Measurements from ENCODE around the gene TMEM39B. TPM values are rescaled to one million over a fixed set of nuclear protein-coding genes. Genes with fewer than 3 reads are reported as not detected.

Gene TMEM39B
- total and polyA plus RNA-seq, 2 of the 4 experiments (the other 2 are of a cell fraction), result 6.5 to 28.7 TPM

GRCh38 chr1:32128479-32128878, 55.7 kb downstream of the TMEM39B start:
- Histone ChIP-seq H2BK20ac (ENCODE audit: low read depth, low read length) (no peak overlapping the region), H3K23ac (ENCODE audit: low read depth, low read length) (no peak overlapping the region), H3K4me1 (ENCODE audit: control insufficient read depth, insufficient read depth, low read length) (peaks cover 5% of the 10 kb centered on the region; the same call in 1 of the 2 replicates), H2AK5ac (ENCODE audit: low read depth, low read length) (no peak overlapping the region), H3K18ac (ENCODE audit: low read depth, low read length) (no peak overlapping the region), H2AFZ (replicated peaks; ENCODE audit: low read length, poor library complexity) (no peak overlapping the region), H3K4ac (ENCODE audit: low read depth, low read length) (no peak overlapping the region), H4K20me1 (ENCODE audit: insufficient read depth, low read length) (peaks cover 48% of the 10 kb centered on the region), H3K9me1 (ENCODE audit: insufficient read depth, low read length) (peaks cover 20% of the 10 kb centered on the region), H3K14ac (replicated peaks; ENCODE audit: low read depth, low read length) (no peak overlapping the region), H3K36me3 (ENCODE audit: control insufficient read depth, insufficient read depth, low read length) (no peaks in the 10 kb centered on the region), H3K4me3 (ENCODE audit: insufficient read depth, low read depth, low read length) (no peak overlapping the region), H3K4me2 (ENCODE audit: low read depth, low read length) (no peak overlapping the region), H4K91ac (ENCODE audit: insufficient read depth, low read depth, low read length) (no peak overlapping the region), H3K79me1 (ENCODE audit: low read depth in 1 of 2, low read length in 2 of 2) (peaks cover 30 to 69% of the 10 kb centered on the region in 2 experiments), H2BK15ac (ENCODE audit: low read depth, low read length) (no peak overlapping the region), H3K9me3 (ENCODE audit: control insufficient read depth, insufficient read depth, low read length) (no peaks in the 10 kb centered on the region), H3K27me3 (ENCODE audit: control insufficient read depth, insufficient read depth, low read length) (no peaks in the 10 kb centered on the region), H4K5ac (ENCODE audit: low read depth, low read length) (no peak overlapping the region), H3K9ac (ENCODE audit: low read depth, low read length) (no peak overlapping the region), H2BK120ac (ENCODE audit: low read depth, low read length) (no peak overlapping the region), H2AK9ac (replicated peaks; ENCODE audit: low read depth, low read length, poor library complexity) (no peak overlapping the region), H4K8ac (ENCODE audit: low read depth in 2 of 2, low read length in 2 of 2) (no peak overlapping the region), H2BK5ac (ENCODE audit: low read depth, low read length, poor library complexity, severe bottlenecking) (no peak overlapping the region), H3K56ac (ENCODE audit: extremely low read depth, insufficient read depth, low read length) (no peak overlapping the region), H3K27ac (ENCODE audit: insufficient read depth, low read length) (no peak overlapping the region)
- ATAC-seq (ENCODE audit: low read depth), result no peak
- TF ChIP-seq, protein P1, sequence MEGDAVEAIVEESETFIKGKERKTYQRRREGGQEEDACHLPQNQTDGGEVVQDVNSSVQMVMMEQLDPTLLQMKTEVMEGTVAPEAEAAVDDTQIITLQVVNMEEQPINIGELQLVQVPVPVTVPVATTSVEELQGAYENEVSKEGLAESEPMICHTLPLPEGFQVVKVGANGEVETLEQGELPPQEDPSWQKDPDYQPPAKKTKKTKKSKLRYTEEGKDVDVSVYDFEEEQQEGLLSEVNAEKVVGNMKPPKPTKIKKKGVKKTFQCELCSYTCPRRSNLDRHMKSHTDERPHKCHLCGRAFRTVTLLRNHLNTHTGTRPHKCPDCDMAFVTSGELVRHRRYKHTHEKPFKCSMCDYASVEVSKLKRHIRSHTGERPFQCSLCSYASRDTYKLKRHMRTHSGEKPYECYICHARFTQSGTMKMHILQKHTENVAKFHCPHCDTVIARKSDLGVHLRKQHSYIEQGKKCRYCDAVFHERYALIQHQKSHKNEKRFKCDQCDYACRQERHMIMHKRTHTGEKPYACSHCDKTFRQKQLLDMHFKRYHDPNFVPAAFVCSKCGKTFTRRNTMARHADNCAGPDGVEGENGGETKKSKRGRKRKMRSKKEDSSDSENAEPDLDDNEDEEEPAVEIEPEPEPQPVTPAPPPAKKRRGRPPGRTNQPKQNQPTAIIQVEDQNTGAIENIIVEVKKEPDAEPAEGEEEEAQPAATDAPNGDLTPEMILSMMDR (conservative IDR thresholded peaks at IDR 0.05; ENCODE audit: low read depth, low read length), result no peak
- no peak for TF ChIP-seq MAFK (IDR thresholded peaks at IDR 0.05; ENCODE audit: low read depth, low read length)
- no peak for TF ChIP-seq BHLHE40 (IDR thresholded peaks at IDR 0.05; ENCODE audit: low read depth, low read length)
- TF ChIP-seq MAZ (IDR thresholded peaks at IDR 0.05; ENCODE audit: borderline replicate concordance, low read depth, low read length), result no peak
- TF ChIP-seq, protein P2, sequence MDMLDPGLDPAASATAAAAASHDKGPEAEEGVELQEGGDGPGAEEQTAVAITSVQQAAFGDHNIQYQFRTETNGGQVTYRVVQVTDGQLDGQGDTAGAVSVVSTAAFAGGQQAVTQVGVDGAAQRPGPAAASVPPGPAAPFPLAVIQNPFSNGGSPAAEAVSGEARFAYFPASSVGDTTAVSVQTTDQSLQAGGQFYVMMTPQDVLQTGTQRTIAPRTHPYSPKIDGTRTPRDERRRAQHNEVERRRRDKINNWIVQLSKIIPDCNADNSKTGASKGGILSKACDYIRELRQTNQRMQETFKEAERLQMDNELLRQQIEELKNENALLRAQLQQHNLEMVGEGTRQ (IDR thresholded peaks at IDR 0.05; ENCODE audit: low read depth, low read length), result no peak
- TF ChIP-seq MXI1 (IDR thresholded peaks at IDR 0.05; ENCODE audit: borderline replicate concordance, low read depth, low read length), result no peak
- TF ChIP-seq ELK1 (IDR thresholded peaks at IDR 0.05; ENCODE audit: borderline replicate concordance, low read depth, low read length), result no peak
- no peak for TF ChIP-seq NFE2L2 (IDR thresholded peaks at IDR 0.05; ENCODE audit: low read depth, low read length)
- TF ChIP-seq FOS (IDR thresholded peaks at IDR 0.05; ENCODE audit: low read depth, low read length), result no peak
- no peak for TF ChIP-seq SMC3 (IDR thresholded peaks at IDR 0.05; ENCODE audit: low read depth, low read length)
- TF ChIP-seq RFX5 (IDR thresholded peaks at IDR 0.05; ENCODE audit: low read depth, low read length), result no peak
- TF ChIP-seq POLR2A (IDR thresholded peaks at IDR 0.05; ENCODE audit: low read depth, low read length), result no peak
- TF ChIP-seq CEBPB (IDR thresholded peaks at IDR 0.05; ENCODE audit: low read depth, low read length), result no peak
- TF ChIP-seq RCOR1 (IDR thresholded peaks at IDR 0.05; ENCODE audit: insufficient replicate concordance, low read length), result no peak
- TF ChIP-seq RAD21 (IDR thresholded peaks at IDR 0.05; ENCODE audit: low read length), result no peak
- no peak for TF ChIP-seq CHD1 (IDR thresholded peaks at IDR 0.05; ENCODE audit: low read depth, low read length)
- no CpG with 5 or more reads among the region's 1 CpG for WGBS, 2 experiments (ENCODE audit: extremely low coverage in 2 of 2, insufficient read length in 1 of 2)
- dilution Hi-C loops (cut with HindIII; ENCODE audit: low sequenced_read_pairs, unreplicated experiment) (no loop called here), in situ Hi-C loops (cut with MboI; ENCODE audit: low sequenced_read_pairs) (no loop called here), intact Hi-C loops (cut with micrococcal nuclease) (no loop called here)
- ChIA-PET POLR2A (ENCODE audit: unreplicated experiment) (interaction anchor here (0.5 kb wide), 1 partner anchor 54 kb away, joined by 9 read pairs; no protein-coding TSS in a partner anchor), CTCF (interaction anchor here (0.6 kb wide), 2 partner anchors 12 to 19 kb away, joined by 3 to 10 read pairs; no protein-coding TSS in a partner anchor)
- BruUV-seq (replicated peaks), result no TSS peak
- DNase-seq, result no peak

Data from IMR-90 (cell line).